Activated CD4-positive, alpha-beta memory T cell treated with anti-CD3 and anti-CD28 coated beads, Interleukin-2, amount 10 ng/mL, durations not matched to agents 7 days and 5 days (primary cell): ENCODE results near the gene DIRAS1. TPM values are rescaled to one million over a fixed set of nuclear protein-coding genes. Genes with fewer than 3 reads are reported as not detected.

Source experiments
- CTCF ChIA-PET: fragments of 350-600 bp; sonication (Branson Sonifier 250); formaldehyde crosslinking; loops from one replicate; lab custom pipeline; 2021; ENCODE audit warnings: antibody characterized with exemption, inconsistent platforms; lab: Charles Lee
- POLR2A ChIA-PET: fragments of 350-600 bp; sonication (Branson Sonifier 250); formaldehyde crosslinking; loops from one replicate; lab custom pipeline; 2021; ENCODE audit warnings: antibody characterized with exemption; lab: Charles Lee
- DNase-seq: peaks from one replicate; pipeline ENCODE4 v3.0.0-alpha.2; 2020
- H3K27ac Mint-ChIP-seq: one replicate; pipeline ENCODE4 v1.8.0; 2021; ENCODE audit warnings: mild to moderate bottlenecking, mixed read lengths
- H3K27me3 Mint-ChIP-seq: one replicate; pipeline ENCODE4 v1.8.0; 2021; ENCODE audit warnings: mixed read lengths
- H3K36me3 Mint-ChIP-seq: one replicate; pipeline ENCODE4 v1.8.0; 2021; ENCODE audit warnings: low read depth, mixed read lengths
- H3K4me1 Mint-ChIP-seq: one replicate; pipeline ENCODE4 v1.8.0; 2021; ENCODE audit warnings: mixed read lengths
- H3K4me3 Mint-ChIP-seq: one replicate; pipeline ENCODE4 v1.8.0; 2021; ENCODE audit warnings: mild to moderate bottlenecking, mixed read lengths
- H3K9me3 Mint-ChIP-seq: one replicate; pipeline ENCODE4 v1.8.0; 2021; ENCODE audit warnings: mixed read lengths
- total RNA-seq, 2 experiments: library from RNA; stranded (reverse); gene quantifications; one replicate each; pipeline ENCODE4 v1.2.3, GENCODE V29; 2021

DIRAS1 gene
- total RNA-seq, 2 experiments from 2014 or later, result not detected

- Mint-ChIP-seq H3K4me1 (peaks cover 4% of the 10 kb centered on the region), H3K9me3 (no peaks in the 10 kb centered on the region), H3K27ac (no peak overlapping the region), H3K27me3 (no peaks in the 10 kb centered on the region), H3K4me3 (no peak overlapping the region), H3K36me3 (peaks cover 34% of the 10 kb centered on the region)
- ChIA-PET CTCF (no interaction called here), POLR2A (no interaction called here)
- no peak for DNase-seq
Measured at GRCh38 chr19:2761876-2762782, 41.0 kb upstream of the DIRAS1 start.

DNA sequence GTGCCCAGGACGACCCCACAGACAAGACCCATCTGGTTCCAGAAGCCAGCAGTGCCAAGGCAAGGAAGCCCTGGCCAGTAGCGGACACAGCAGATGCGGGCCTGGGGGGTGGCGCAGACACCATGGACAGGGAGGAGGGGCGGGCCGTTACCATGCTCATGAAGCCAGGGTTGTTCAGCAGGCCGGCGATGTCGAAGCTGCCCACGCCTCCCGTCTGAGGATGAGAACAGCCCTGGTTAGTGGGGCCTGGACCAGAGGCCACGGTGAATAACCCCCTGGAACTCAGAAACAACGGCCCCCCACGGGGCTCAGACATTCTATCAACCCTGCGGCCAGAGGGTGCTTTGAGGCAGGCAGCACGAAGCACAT, 40.1 kb upstream of the DIRAS1 start:
- peaks cover 4% of the 10 kb centered on the region for H3K4me1 Mint-ChIP-seq
- no peak overlapping the region for H3K4me3 Mint-ChIP-seq
- no peak overlapping the region for H3K27ac Mint-ChIP-seq
- H3K9me3 Mint-ChIP-seq, result no peaks in the 10 kb centered on the region
- H3K27me3 Mint-ChIP-seq, result no peaks in the 10 kb centered on the region
- ChIA-PET CTCF (no interaction called here), POLR2A (no interaction called here)
- no peak for DNase-seq
- peaks cover 32% of the 10 kb centered on the region for H3K36me3 Mint-ChIP-seq

DNA sequence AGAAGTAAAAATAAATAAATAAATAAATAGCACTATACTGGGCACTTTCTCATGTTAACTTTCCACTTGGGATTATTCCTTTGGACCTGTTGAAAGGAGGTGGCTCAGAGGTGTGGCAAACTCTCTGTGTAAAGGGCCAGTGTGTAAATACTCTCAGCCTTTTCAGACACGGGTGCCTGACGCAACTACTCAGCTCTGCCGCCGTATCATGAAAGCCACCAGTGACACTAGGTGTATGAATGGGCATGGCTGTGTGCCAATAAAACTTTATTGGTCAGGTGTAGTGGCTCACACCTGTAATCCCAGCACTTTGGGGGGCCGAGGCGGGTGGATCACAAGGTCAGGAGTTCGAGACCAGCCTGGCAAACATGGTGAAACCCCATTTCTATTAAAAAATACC, 38.8 kb upstream of the DIRAS1 start:
- Mint-ChIP-seq H3K27ac (no peak overlapping the region), H3K4me1 (peaks cover 4% of the 10 kb centered on the region), H3K27me3 (no peaks in the 10 kb centered on the region), H3K9me3 (no peaks in the 10 kb centered on the region), H3K4me3 (no peak overlapping the region), H3K36me3 (peaks cover 40% of the 10 kb centered on the region)
- DNase-seq, result no peak
- POLR2A ChIA-PET, result no interaction called here
- CTCF ChIA-PET, result interaction anchor here (0.6 kb wide), 1 partner anchor 368 kb away, joined by 4 read pairs; no protein-coding TSS in a partner anchor

DNA sequence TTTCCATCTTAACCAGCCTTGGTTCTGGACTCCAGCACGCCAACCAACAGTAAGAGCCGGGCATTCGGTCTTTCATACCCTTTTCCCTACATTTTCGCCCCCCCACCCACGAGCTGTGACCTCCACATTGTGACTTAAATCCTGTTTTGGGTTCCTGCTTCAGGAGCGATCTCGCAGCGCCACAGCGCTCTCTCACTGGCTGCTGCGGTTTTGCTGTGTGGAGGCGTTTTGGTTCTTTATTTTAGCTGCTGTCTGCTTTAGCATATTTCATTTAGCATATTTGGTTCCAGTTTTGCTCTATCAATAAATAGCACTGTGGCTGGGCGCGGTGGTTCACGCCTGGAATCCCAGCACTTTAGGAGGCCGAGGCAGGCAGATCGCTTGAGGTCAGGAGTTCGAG, 38.2 kb upstream of the DIRAS1 start:
- no peak overlapping the region for H3K4me3 Mint-ChIP-seq
- H3K36me3 Mint-ChIP-seq, result peaks cover 38% of the 10 kb centered on the region
- H3K9me3 Mint-ChIP-seq, result no peaks in the 10 kb centered on the region
- H3K4me1 Mint-ChIP-seq, result peaks cover 4% of the 10 kb centered on the region
- no peak overlapping the region for H3K27ac Mint-ChIP-seq
- POLR2A ChIA-PET, result no interaction called here
- no peaks in the 10 kb centered on the region for H3K27me3 Mint-ChIP-seq
- DNase-seq, result no peak
- CTCF ChIA-PET, result interaction anchor here (0.6 kb wide), 1 partner anchor 368 kb away, joined by 4 read pairs; no protein-coding TSS in a partner anchor

- POLR2A ChIA-PET, result no interaction called here
- DNase-seq, result no peak
- Mint-ChIP-seq H3K27me3 (no peaks in the 10 kb centered on the region), H3K4me3 (no peak overlapping the region), H3K36me3 (peaks cover 38% of the 10 kb centered on the region), H3K4me1 (peaks cover 4% of the 10 kb centered on the region), H3K27ac (no peak overlapping the region), H3K9me3 (no peaks in the 10 kb centered on the region)
- CTCF ChIA-PET, result no interaction called here
Measured at GRCh38 chr19:2758601-2759313, 37.6 kb upstream of the DIRAS1 start.

DNA sequence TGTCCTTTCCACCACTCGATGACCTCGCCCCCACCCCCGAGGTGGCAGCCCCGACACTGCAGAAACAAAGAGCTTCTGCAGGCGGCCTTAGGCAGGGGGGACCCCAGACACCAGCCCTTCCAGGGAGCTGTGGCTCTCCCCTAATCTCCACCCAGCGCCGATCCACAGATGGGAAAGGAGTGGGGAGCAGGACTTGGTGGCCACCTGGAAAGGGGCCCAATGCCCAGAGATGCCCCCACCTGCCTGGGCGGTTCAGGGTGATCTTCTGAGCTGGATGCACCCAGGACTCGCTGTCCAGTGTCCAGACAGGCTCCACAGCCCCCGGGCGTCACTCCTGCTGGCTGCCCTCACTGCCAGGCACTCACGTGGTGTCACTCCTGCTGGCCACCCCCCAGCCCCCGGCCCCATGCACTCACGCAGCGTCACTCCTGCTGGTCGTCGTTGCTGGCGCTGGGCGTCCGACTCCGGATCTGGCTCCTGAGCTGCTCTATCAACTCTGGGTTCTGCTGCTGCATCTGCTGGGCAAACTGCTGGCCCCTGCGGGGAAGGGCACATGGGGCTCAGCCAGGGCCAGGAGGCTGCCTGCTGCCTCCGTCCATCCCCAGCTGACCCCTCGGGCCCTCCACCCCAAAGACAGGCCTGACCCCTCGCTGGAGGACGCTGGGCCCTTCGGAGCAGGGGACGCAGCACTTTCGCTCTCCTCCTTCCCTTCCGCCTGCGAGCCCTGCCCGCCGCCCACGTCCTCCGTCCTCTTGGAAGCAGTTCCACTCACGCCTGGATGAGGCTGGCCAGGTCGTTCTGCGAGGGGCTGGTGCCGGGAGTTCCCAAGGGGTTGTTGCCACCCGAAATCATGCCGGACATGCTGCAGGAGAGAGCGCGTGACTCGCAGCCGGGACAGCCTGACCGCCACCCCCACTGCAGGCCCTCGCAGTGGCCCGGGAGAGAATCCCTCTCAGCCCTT, 36.0 kb upstream of the DIRAS1 start:
- ChIA-PET POLR2A (no interaction called here), CTCF (no interaction called here)
- no peaks in the 10 kb centered on the region for H3K27me3 Mint-ChIP-seq
- no peak overlapping the region for H3K27ac Mint-ChIP-seq
- peaks cover 4% of the 10 kb centered on the region for H3K4me1 Mint-ChIP-seq
- DNase-seq, result no peak
- peaks cover 36% of the 10 kb centered on the region for H3K36me3 Mint-ChIP-seq
- no peaks in the 10 kb centered on the region for H3K9me3 Mint-ChIP-seq
- H3K4me3 Mint-ChIP-seq, result no peak overlapping the region

DNA sequence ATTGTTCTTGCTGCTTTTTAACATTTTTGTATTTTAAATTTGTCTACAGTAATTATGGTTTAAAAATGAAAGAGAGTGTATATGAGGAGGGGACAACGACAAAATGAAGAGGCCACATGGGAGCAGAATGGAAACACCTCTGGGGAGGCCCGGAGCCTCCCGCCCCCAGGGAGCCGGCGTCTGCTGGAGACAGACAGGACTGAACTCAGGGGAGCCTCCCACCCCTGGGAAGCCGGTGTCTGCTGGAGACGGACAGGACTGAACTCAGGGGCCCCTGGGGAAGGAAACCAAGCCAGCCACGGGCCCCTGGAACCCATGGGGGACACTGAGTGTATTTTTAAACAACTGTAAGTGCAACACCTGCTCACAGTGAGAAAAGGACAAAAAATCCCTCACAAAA, 35.3 kb upstream of the DIRAS1 start:
- no peak for DNase-seq
- Mint-ChIP-seq H3K4me3 (no peak overlapping the region), H3K36me3 (peaks cover 35% of the 10 kb centered on the region), H3K27me3 (no peaks in the 10 kb centered on the region), H3K4me1 (peaks cover 4% of the 10 kb centered on the region), H3K27ac (no peak overlapping the region), H3K9me3 (no peaks in the 10 kb centered on the region)
- POLR2A ChIA-PET, result no interaction called here
- CTCF ChIA-PET, result no interaction called here

DNA sequence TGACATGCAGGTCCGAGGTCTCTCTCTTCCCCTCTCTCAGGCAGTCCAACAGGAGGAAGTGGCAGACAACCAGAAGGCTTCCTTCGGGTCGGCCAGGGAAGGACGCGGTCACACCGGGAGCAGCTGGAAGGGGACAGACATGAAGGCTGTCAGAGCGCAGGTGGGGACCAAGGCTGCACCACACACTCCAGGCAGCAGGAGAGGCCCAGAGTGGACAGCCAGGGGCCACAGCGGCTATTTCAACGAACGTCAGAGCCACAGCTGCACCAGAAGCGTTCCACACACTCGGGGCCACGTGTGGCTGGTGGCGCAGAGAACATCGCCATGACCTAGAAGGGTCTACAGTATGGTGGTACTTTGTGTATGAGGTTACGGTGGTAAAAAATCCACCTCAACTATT, 34.6 kb upstream of the DIRAS1 start:
- CTCF ChIA-PET, result no interaction called here
- POLR2A ChIA-PET, result no interaction called here
- H3K36me3 Mint-ChIP-seq, result peaks cover 33% of the 10 kb centered on the region

GRCh38 chr19:2755448-2755705, 34.2 kb upstream of the DIRAS1 start:
- Mint-ChIP-seq H3K27me3 (no peaks in the 10 kb centered on the region), H3K36me3 (peaks cover 30% of the 10 kb centered on the region), H3K9me3 (no peaks in the 10 kb centered on the region)

More for the DNA sequence above, 34.6 kb upstream of the DIRAS1 start:
- Mint-ChIP-seq H3K27me3 (no peaks in the 10 kb centered on the region), H3K4me3 (no peak overlapping the region), H3K27ac (no peak overlapping the region), H3K4me1 (peaks cover 4% of the 10 kb centered on the region), H3K9me3 (no peaks in the 10 kb centered on the region)
- no peak for DNase-seq

DNA sequence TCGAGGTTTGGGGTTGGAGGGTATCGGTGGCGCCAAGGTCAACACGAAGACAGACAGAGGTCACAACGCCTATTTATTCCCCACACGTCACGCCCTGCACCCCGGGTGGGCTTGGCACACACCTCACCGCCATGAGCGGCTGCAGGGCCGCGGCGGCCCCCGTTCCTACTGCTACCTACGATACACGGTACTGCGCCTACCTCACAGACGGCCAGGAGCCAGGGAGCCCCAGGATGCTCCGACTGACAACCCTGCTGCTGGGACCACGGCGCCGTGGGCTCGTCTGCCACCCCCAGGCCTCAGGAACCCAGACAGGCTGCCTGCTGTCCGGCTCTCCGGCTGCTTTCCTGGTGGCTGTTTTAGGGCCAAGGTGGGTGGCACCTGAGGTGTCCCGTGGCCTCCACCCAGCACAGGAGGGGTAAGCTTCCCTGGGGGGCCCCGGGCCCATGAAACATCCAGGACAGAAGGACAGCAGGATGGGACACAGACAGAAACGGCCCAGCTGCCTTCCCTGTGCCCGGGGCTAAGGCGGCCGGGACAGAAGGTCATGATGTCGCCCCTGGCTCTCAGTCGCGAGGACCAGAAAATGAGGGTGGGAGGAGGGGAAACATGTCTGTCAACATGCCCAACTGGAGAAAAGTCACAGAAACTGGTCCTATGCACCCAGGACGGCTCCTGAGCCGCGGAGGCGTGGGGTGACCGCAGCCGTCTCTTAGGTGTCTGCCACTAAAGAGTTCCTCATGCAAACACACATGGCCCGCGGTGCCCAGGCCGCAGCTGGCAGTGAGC, 33.7 kb upstream of the DIRAS1 start:
- ChIA-PET CTCF (interaction anchor here (0.6 to 0.8 kb wide), 2 partner anchors 94 to 550 kb away, joined by 3 to 4 read pairs; no protein-coding TSS in a partner anchor), POLR2A (no interaction called here)
- no peaks in the 10 kb centered on the region for H3K27me3 Mint-ChIP-seq
- peaks cover 30% of the 10 kb centered on the region for H3K36me3 Mint-ChIP-seq
- H3K9me3 Mint-ChIP-seq, result no peaks in the 10 kb centered on the region
- no peak overlapping the region for H3K27ac Mint-ChIP-seq
- H3K4me1 Mint-ChIP-seq, result peaks cover 4% of the 10 kb centered on the region
- DNase-seq, result no peak
- H3K4me3 Mint-ChIP-seq, result no peak overlapping the region

More at GRCh38 chr19:2755448-2755705, 34.2 kb upstream of the DIRAS1 start:
- no peak overlapping the region for H3K27ac Mint-ChIP-seq
- no peak for DNase-seq
- peaks cover 4% of the 10 kb centered on the region for H3K4me1 Mint-ChIP-seq
- POLR2A ChIA-PET, result no interaction called here
- no peak overlapping the region for H3K4me3 Mint-ChIP-seq
- CTCF ChIA-PET, result interaction anchor here (0.6 to 0.8 kb wide), 2 partner anchors 94 to 550 kb away, joined by 3 to 4 read pairs; no protein-coding TSS in a partner anchor

- H3K4me1 Mint-ChIP-seq, result peaks cover 1% of the 10 kb centered on the region
- H3K4me3 Mint-ChIP-seq, result no peak overlapping the region
- no peak for DNase-seq
- CTCF ChIA-PET, result interaction anchor here (4.1 kb wide), 1 partner anchor 105 kb away, joined by 70 read pairs; no protein-coding TSS in a partner anchor
- no peaks in the 10 kb centered on the region for H3K27me3 Mint-ChIP-seq
- peaks cover 12% of the 10 kb centered on the region for H3K36me3 Mint-ChIP-seq
- H3K9me3 Mint-ChIP-seq, result no peaks in the 10 kb centered on the region
- no peak overlapping the region for H3K27ac Mint-ChIP-seq
- POLR2A ChIA-PET, result no interaction called here
Measured at GRCh38 chr19:2751438-2751830, 30.3 kb upstream of the DIRAS1 start.

GRCh38 chr19:2750808-2751437, 29.8 kb upstream of the DIRAS1 start:
- no peak for DNase-seq
- H3K27ac Mint-ChIP-seq, result no peak overlapping the region
- ChIA-PET POLR2A (no interaction called here), CTCF (interaction anchor here (1.2 to 4.1 kb wide), 3 partner anchors 12 to 104 kb away, joined by 5 to 70 read pairs (median 6); partner anchors contain the start of gene SLC39A3)
- H3K36me3 Mint-ChIP-seq, result peaks cover 9% of the 10 kb centered on the region
- peaks cover 1% of the 10 kb centered on the region for H3K4me1 Mint-ChIP-seq
- no peaks in the 10 kb centered on the region for H3K27me3 Mint-ChIP-seq
- no peak overlapping the region for H3K4me3 Mint-ChIP-seq
- H3K9me3 Mint-ChIP-seq, result no peaks in the 10 kb centered on the region
